Measurements from ENCODE around the gene PPARG.

The PPARG gene

GRCh38 chr3:12420393-12420792 is 131.5 kb downstream of the PPARG start:
- Histone ChIP-seq H3K9ac (ENCODE audit: low read depth, low read length) (no peak overlapping the region), H3K27ac (ENCODE audit: low read depth, low read length) (no peak overlapping the region), H3K4me3 (ENCODE audit: low read depth, low read length) (no peak overlapping the region), H3K9me3 (ENCODE audit: control insufficient read depth, insufficient read depth, low read length) (no peaks in the 10 kb centered on the region), H3K36me3 (ENCODE audit: control insufficient read depth, insufficient read depth, low read length) (no peaks in the 10 kb centered on the region), H3K4me1 (ENCODE audit: control insufficient read depth, insufficient read depth, low read length) (0 out of 2 replicates have a peak, but pooled peaks cover 3% of the 10 kb centered on the region), H3K27me3 (ENCODE audit: control insufficient read depth, insufficient read depth, low read length) (no peaks in the 10 kb centered on the region)

- Histone ChIP-seq H3K27me3 (ENCODE audit: control insufficient read depth, insufficient read depth, low read length) (no peaks in the 10 kb centered on the region), H3K27ac (ENCODE audit: low read depth, low read length) (no peak overlapping the region), H3K36me3 (ENCODE audit: control insufficient read depth, insufficient read depth, low read length) (no peaks in the 10 kb centered on the region), H3K9ac (ENCODE audit: low read depth, low read length) (no peak overlapping the region), H3K4me3 (ENCODE audit: low read depth, low read length) (no peak overlapping the region), H3K9me3 (ENCODE audit: control insufficient read depth, insufficient read depth, low read length) (no peaks in the 10 kb centered on the region), H3K4me1 (ENCODE audit: control insufficient read depth, insufficient read depth, low read length) (peaks cover 8% of the 10 kb centered on the region)
Observed at GRCh38 chr3:12421132-12421531, 132.3 kb downstream of the PPARG start.

DNA sequence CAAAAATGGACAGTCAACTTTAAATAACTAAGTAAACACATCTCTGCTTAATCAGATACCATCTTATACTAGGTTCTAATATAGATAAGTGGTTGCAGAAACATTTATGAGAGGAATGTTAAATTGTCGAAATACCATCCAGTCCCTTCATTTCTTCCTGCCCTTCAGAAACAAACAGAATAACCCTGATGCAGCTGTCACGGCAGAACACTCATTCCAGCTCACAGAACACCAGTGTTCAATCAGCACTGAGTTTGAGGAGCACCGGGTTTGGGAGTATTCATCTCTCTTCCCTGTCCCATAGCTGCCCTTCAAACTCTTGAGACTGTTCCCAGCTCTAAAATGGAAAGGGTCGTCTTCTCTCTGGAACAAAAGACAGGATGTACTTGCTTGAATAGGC is 134.3 kb downstream of the PPARG start:
- Histone ChIP-seq H3K9ac (ENCODE audit: low read depth, low read length) (no peak overlapping the region), H3K27me3 (ENCODE audit: control insufficient read depth, insufficient read depth, low read length) (no peaks in the 10 kb centered on the region), H3K36me3 (ENCODE audit: control insufficient read depth, insufficient read depth, low read length) (no peaks in the 10 kb centered on the region), H3K27ac (ENCODE audit: low read depth, low read length) (no peak overlapping the region), H3K9me3 (ENCODE audit: control insufficient read depth, insufficient read depth, low read length) (no peaks in the 10 kb centered on the region), H3K4me1 (ENCODE audit: control insufficient read depth, insufficient read depth, low read length) (peaks cover 22% of the 10 kb centered on the region), H3K4me3 (ENCODE audit: low read depth, low read length) (no peak overlapping the region)

- H3K27me3 ChIP-seq (ENCODE audit: control insufficient read depth, insufficient read depth, low read length): no peaks in the 10 kb centered on the region
- H3K4me3 ChIP-seq (ENCODE audit: low read depth, low read length): no peak overlapping the region
- H3K36me3 ChIP-seq (ENCODE audit: control insufficient read depth, insufficient read depth, low read length): no peaks in the 10 kb centered on the region
- H3K9me3 ChIP-seq (ENCODE audit: control insufficient read depth, insufficient read depth, low read length): no peaks in the 10 kb centered on the region
- H3K9ac ChIP-seq (ENCODE audit: low read depth, low read length): no peak overlapping the region
- peaks cover 22% of the 10 kb centered on the region for H3K4me1 ChIP-seq (ENCODE audit: control insufficient read depth, insufficient read depth, low read length)
- H3K27ac ChIP-seq (ENCODE audit: low read depth, low read length): no peak overlapping the region
Observed at GRCh38 chr3:12423918-12424630, 135.2 kb downstream of the PPARG start.

- Histone ChIP-seq H3K36me3 (ENCODE audit: control insufficient read depth, insufficient read depth, low read length) (no peaks in the 10 kb centered on the region), H3K27me3 (ENCODE audit: control insufficient read depth, insufficient read depth, low read length) (no peaks in the 10 kb centered on the region), H3K4me1 (ENCODE audit: control insufficient read depth, insufficient read depth, low read length) (peaks cover 22% of the 10 kb centered on the region), H3K9me3 (ENCODE audit: control insufficient read depth, insufficient read depth, low read length) (no peaks in the 10 kb centered on the region), H3K4me3 (ENCODE audit: low read depth, low read length) (no peak overlapping the region), H3K9ac (ENCODE audit: low read depth, low read length) (no peak overlapping the region), H3K27ac (ENCODE audit: low read depth, low read length) (no peak overlapping the region)
Observed at GRCh38 chr3:12424635-12425319, 135.9 kb downstream of the PPARG start.

DNA sequence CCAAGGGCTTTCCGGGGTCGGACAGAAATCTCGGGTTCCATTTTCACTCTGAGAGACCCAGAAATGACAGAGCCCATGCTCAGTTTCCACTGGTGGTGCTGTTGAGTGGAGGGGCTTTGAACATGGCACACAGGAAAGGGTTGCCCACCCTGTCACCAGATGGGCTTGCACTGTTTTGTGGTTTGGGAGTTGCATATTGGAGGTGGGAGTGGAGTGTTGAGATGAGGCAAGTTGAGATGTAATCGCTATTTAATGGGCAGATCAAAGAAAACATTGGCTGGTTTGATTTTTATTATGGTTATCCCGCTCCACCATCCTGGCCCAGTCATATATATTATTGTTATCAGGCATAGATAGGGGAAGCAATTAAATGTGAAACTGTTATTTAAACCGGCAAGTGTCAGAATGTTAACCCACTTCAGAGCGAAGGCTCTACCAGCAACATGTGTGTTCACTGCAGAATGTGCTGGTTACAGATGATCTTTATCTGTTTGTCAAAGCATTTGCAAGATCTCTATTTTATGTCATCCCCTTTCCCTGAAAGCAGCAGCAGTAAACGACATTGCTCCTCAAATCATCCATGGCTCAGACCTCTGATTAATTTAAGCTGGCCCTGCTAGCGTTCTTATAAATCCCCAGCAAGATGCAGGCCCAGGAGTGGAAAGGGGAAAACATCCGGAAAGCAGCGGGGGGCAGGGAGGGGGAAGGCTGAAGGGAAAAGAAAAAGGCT is 137.1 kb downstream of the PPARG start:
- Histone ChIP-seq H3K9ac (ENCODE audit: low read depth, low read length) (no peak overlapping the region), H3K27ac (ENCODE audit: low read depth, low read length) (peak overlapping the region; percentile 15), H3K4me1 (ENCODE audit: control insufficient read depth, insufficient read depth, low read length) (peaks cover 22% of the 10 kb centered on the region), H3K27me3 (ENCODE audit: control insufficient read depth, insufficient read depth, low read length) (no peaks in the 10 kb centered on the region), H3K36me3 (ENCODE audit: control insufficient read depth, insufficient read depth, low read length) (no peaks in the 10 kb centered on the region), H3K9me3 (ENCODE audit: control insufficient read depth, insufficient read depth, low read length) (no peaks in the 10 kb centered on the region), H3K4me3 (ENCODE audit: low read depth, low read length) (no peak overlapping the region)

DNA sequence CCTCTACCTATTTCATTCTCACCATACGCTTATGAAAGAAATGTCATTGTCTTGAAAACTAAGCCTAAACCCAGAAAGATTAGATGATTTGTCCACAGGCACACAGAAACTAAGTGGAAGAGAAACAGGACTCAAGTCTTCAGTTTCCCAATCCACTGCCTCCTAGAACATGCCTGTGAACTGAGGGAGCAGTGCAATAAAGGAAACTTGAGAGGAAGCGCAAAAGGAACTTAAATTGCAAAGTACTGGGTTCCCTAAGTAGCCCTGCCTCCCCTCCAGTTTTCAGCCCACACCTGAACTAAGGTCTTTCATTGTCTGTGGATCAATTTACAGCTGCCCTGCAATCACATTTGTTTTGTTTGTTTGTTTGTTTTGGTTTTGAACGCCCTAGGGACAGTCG is 138.7 kb downstream of the PPARG start:
- H3K9ac ChIP-seq (ENCODE audit: low read depth, low read length): no peak overlapping the region
- H3K4me1 ChIP-seq (ENCODE audit: control insufficient read depth, insufficient read depth, low read length): peaks cover 22% of the 10 kb centered on the region
- no peaks in the 10 kb centered on the region for H3K27me3 ChIP-seq (ENCODE audit: control insufficient read depth, insufficient read depth, low read length)
- no peaks in the 10 kb centered on the region for H3K9me3 ChIP-seq (ENCODE audit: control insufficient read depth, insufficient read depth, low read length)
- H3K27ac ChIP-seq (ENCODE audit: low read depth, low read length): no peak overlapping the region
- H3K36me3 ChIP-seq (ENCODE audit: control insufficient read depth, insufficient read depth, low read length): no peaks in the 10 kb centered on the region
- no peak overlapping the region for H3K4me3 ChIP-seq (ENCODE audit: low read depth, low read length)

DNA sequence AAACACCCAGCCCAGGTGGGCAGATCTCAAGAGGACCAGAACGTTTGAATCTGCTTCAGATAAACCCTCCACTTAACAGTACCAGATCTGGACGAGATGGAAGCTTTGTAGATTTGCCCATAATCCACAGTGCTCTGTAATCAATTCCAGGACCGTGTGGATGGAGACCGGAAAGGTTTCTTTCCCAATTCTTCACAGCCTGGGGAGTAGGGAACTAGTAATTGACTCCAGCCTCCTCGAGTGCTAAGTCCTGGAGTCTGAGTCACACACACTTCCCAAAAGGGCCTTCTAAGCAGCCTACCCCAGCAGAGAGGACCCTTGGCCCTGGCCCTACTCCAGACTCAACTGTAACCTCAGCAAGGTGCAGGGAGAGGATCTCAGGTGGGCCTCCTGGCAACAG is 139.3 kb downstream of the PPARG start:
- Histone ChIP-seq H3K9ac (ENCODE audit: low read depth, low read length) (no peak overlapping the region), H3K36me3 (ENCODE audit: control insufficient read depth, insufficient read depth, low read length) (no peaks in the 10 kb centered on the region), H3K27ac (ENCODE audit: low read depth, low read length) (no peak overlapping the region), H3K4me1 (ENCODE audit: control insufficient read depth, insufficient read depth, low read length) (peaks cover 21% of the 10 kb centered on the region), H3K4me3 (ENCODE audit: low read depth, low read length) (no peak overlapping the region), H3K9me3 (ENCODE audit: control insufficient read depth, insufficient read depth, low read length) (no peaks in the 10 kb centered on the region), H3K27me3 (ENCODE audit: control insufficient read depth, insufficient read depth, low read length) (no peaks in the 10 kb centered on the region)

GRCh38 chr3:12430086-12430485 is 141.2 kb downstream of the PPARG start:
- no peak overlapping the region for H3K27ac ChIP-seq (ENCODE audit: low read depth, low read length)
- H3K9ac ChIP-seq (ENCODE audit: low read depth, low read length): no peak overlapping the region
- H3K27me3 ChIP-seq (ENCODE audit: control insufficient read depth, insufficient read depth, low read length): no peaks in the 10 kb centered on the region
- peaks cover 18% of the 10 kb centered on the region for H3K4me1 ChIP-seq (ENCODE audit: control insufficient read depth, insufficient read depth, low read length)
- H3K9me3 ChIP-seq (ENCODE audit: control insufficient read depth, insufficient read depth, low read length): no peaks in the 10 kb centered on the region
- H3K4me3 ChIP-seq (ENCODE audit: low read depth, low read length): no peak overlapping the region
- H3K36me3 ChIP-seq (ENCODE audit: control insufficient read depth, insufficient read depth, low read length): no peaks in the 10 kb centered on the region

DNA sequence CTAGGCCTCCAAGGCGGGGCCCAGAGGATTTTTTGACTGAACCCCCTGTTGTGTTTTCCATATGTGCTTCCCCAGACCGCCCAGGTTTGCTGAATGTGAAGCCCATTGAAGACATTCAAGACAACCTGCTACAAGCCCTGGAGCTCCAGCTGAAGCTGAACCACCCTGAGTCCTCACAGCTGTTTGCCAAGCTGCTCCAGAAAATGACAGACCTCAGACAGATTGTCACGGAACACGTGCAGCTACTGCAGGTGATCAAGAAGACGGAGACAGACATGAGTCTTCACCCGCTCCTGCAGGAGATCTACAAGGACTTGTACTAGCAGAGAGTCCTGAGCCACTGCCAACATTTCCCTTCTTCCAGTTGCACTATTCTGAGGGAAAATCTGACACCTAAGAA is 145.0 kb downstream of the PPARG start:
- H3K27ac ChIP-seq (ENCODE audit: low read depth, low read length): no peak overlapping the region
- H3K27me3 ChIP-seq (ENCODE audit: control insufficient read depth, insufficient read depth, low read length): no peaks in the 10 kb centered on the region

More for the DNA sequence above, 145.0 kb downstream of the PPARG start:
- H3K4me3 ChIP-seq (ENCODE audit: low read depth, low read length): no peak overlapping the region
- no peaks in the 10 kb centered on the region for H3K36me3 ChIP-seq (ENCODE audit: control insufficient read depth, insufficient read depth, low read length)
- H3K4me1 ChIP-seq (ENCODE audit: control insufficient read depth, insufficient read depth, low read length): no peaks in the 10 kb centered on the region
- H3K9me3 ChIP-seq (ENCODE audit: control insufficient read depth, insufficient read depth, low read length): no peaks in the 10 kb centered on the region
- no peak overlapping the region for H3K9ac ChIP-seq (ENCODE audit: low read depth, low read length)

All from HUES48 (cell line).